Gastroesophageal sphincter (tissue), 4 donors: ENCODE measurements around the gene ATXN2. TPM values are rescaled to one million over a fixed set of nuclear protein-coding genes. Genes with fewer than 3 reads are reported as not detected.
A peak's percentile ranks its signal among the peaks of the same experiment; 100 is the strongest.
"Not testable (repeated sequence)": the region's sequence is repeated elsewhere in the genome, so short reads cannot be mapped to it uniquely, and the experiment has no call there.

Experiments
- ATAC-seq: fragments of 150-250 bp; one replicate; pipeline ENCODE4 v1.9.1; 2016; ENCODE audit warnings: mild to moderate bottlenecking, moderate library complexity
- H3K27ac ChIP-seq, 4 donors: fragments of 200-600 bp; sonication (generic) in 3 of 4; 1 replicate in 3 of 4; 2 replicates in 1 of 4; pipeline ENCODE4 v1.5.1; 2016 to 2019
- H3K27me3 ChIP-seq: fragments of 200-600 bp; sonication (generic); one replicate; pipeline ENCODE4 v1.5.1; 2019
- H3K36me3 ChIP-seq, 2 donors: fragments of 200-600 bp; sonication (generic); one replicate each; pipeline ENCODE4 v1.5.1; 2019; ENCODE audit warnings: control low read depth in 1 of 2
- H3K4me1 ChIP-seq, 3 donors: fragments of 200-600 bp; sonication (generic); 1 replicate in 2 of 3; 2 replicates in 1 of 3; pipeline ENCODE4 v1.5.1; 2016 to 2019; ENCODE audit warnings: control low read depth in 2 of 3
- H3K4me3 ChIP-seq, 2 donors: fragments of 200-600 bp; sonication (generic); one replicate each; pipeline ENCODE4 v1.5.1; 2019; ENCODE audit warnings: mild to moderate bottlenecking in 1 of 2, moderate library complexity in 1 of 2
- H3K9me3 ChIP-seq, 3 donors: fragments of 200-600 bp; sonication (generic); one replicate each; pipeline ENCODE4 v1.5.1; 2017 to 2019; ENCODE audit warnings: control low read depth in 2 of 3
- EP300 ChIP-seq: sonication (generic); formaldehyde crosslinking; IDR thresholded peaks from one replicate; pipeline ENCODE4 v1.6.1; 2017; ENCODE audit warnings: antibody characterized with exemption, mild to moderate bottlenecking
- POLR2A ChIP-seq, 2 donors: fragments of 450-650 bp; IDR thresholded peaks; one replicate each; pipeline ENCODE4 v1.6.1; 2017; ENCODE audit warnings: antibody characterized with exemption in 2 of 2, mild to moderate bottlenecking in 2 of 2, moderate library complexity in 1 of 2
- POLR2AphosphoS5 ChIP-seq: sonication (generic); formaldehyde crosslinking; IDR thresholded peaks from one replicate; pipeline ENCODE4 v1.6.1; 2017; ENCODE audit warnings: antibody characterized with exemption
- WGBS, 2 donors: methylation state at CpG; one replicate each; pipeline ENCODE4 v1.1.5; 2018; ENCODE audit warnings: low coverage in 1 of 2; 5-methylcytosine and 5-hydroxymethylcytosine counted together
- total RNA-seq, 4 donors: library from RNA; depleted of rRNA; stranded (reverse); fragments of >200 nt; gene quantifications; one replicate each; pipeline ENCODE4 v1.1.0, GENCODE V29; 2016
- TF ChIP-seq, protein P1 (sequence below), 4 experiments: fragments of 200-600 bp in 2 of 4; fragments of 450-650 bp in 2 of 4; sonication (generic) in 1 of 4; IDR thresholded peaks; one replicate each; pipeline ENCODE4 v1.5.1; 2017 to 2019; ENCODE audit warnings: antibody characterized with exemption in 4 of 4, mild to moderate bottlenecking in 2 of 4, moderate library complexity in 2 of 4

ATXN2 gene
- total RNA-seq, 4 donors from 2014 or later: 40.9 to 93.4 (median 50.1) TPM

GRCh38 chr12:111503116-111503515 lies 96.0 kb downstream of the ATXN2 start:
- no peaks in the 10 kb centered on the region for H3K4me1 ChIP-seq
- no peak for TF ChIP-seq POLR2AphosphoS5
- TF ChIP-seq, protein P1, sequence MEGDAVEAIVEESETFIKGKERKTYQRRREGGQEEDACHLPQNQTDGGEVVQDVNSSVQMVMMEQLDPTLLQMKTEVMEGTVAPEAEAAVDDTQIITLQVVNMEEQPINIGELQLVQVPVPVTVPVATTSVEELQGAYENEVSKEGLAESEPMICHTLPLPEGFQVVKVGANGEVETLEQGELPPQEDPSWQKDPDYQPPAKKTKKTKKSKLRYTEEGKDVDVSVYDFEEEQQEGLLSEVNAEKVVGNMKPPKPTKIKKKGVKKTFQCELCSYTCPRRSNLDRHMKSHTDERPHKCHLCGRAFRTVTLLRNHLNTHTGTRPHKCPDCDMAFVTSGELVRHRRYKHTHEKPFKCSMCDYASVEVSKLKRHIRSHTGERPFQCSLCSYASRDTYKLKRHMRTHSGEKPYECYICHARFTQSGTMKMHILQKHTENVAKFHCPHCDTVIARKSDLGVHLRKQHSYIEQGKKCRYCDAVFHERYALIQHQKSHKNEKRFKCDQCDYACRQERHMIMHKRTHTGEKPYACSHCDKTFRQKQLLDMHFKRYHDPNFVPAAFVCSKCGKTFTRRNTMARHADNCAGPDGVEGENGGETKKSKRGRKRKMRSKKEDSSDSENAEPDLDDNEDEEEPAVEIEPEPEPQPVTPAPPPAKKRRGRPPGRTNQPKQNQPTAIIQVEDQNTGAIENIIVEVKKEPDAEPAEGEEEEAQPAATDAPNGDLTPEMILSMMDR (IDR thresholded peaks at IDR 0.05): no peak
- no peak for TF ChIP-seq POLR2A (IDR thresholded peaks at IDR 0.05)
- no peak for TF ChIP-seq EP300
- H3K27ac ChIP-seq: no peak overlapping the region
- peaks cover 0 to 89% of the 10 kb centered on the region in 2 donors for H3K36me3 ChIP-seq
- WGBS, 2 donors: 95 to 100% methylated on average over 1 of the region's 1 CpG
- H3K27me3 ChIP-seq: no peaks in the 10 kb centered on the region
- no peak overlapping the region for H3K4me3 ChIP-seq
- H3K9me3 ChIP-seq: no peaks in the 10 kb centered on the region
- no peak for ATAC-seq

DNA sequence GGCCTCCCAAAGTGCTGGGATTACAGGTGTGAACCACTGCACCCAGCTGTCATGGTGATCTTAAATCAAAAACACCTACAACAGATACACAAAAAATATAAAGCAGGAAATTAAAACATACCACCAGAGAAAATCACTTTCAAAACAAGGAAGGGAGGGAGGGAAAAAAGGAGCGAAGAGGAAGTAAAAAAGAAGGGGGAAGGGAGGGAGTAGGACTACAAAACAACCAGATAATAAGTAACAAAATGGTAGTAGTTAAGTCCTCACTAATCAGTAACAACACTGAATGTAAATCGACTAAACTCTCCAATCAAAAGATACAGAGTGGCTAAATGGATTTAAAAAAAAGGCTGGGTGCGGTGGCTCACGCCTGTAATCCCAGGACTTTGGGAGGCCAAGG lies 104.4 kb downstream of the ATXN2 start:
- Histone ChIP-seq H3K27me3 (no peaks in the 10 kb centered on the region), H3K27ac (no peak overlapping the region), H3K9me3 (peaks cover 0 to 10% (median 0%) of the 10 kb centered on the region in 3 donors), H3K36me3 (peaks cover 0 to 93% of the 10 kb centered on the region in 2 donors), H3K4me3 (no peak overlapping the region), H3K4me1 (peaks cover 0 to 5% (median 0%) of the 10 kb centered on the region in 3 donors)
- 80 to 100% methylated on average over 2 to 3 of the region's 4 CpGs for WGBS, 2 donors
- TF ChIP-seq, protein P1 (IDR thresholded peaks at IDR 0.05): no peak
- TF ChIP-seq EP300: no peak
- TF ChIP-seq POLR2A (IDR thresholded peaks at IDR 0.05): no peak
- no peak for ATAC-seq

- H3K27me3 ChIP-seq, ATAC-seq, H3K27ac ChIP-seq, H3K9me3 ChIP-seq, H3K4me3 ChIP-seq: not testable (repeated sequence)
- WGBS, 2 donors: 64 to 84% methylated on average over 4 to 5 of the region's 7 CpGs
- Histone ChIP-seq H3K4me1 (peaks cover 0 to 11% (median 0%) of the 10 kb centered on the region in 3 donors), H3K36me3 (peaks cover 0 to 94% of the 10 kb centered on the region in 2 donors)
Measured at GRCh38 chr12:111492979-111493378, 106.1 kb downstream of the ATXN2 start.

DNA sequence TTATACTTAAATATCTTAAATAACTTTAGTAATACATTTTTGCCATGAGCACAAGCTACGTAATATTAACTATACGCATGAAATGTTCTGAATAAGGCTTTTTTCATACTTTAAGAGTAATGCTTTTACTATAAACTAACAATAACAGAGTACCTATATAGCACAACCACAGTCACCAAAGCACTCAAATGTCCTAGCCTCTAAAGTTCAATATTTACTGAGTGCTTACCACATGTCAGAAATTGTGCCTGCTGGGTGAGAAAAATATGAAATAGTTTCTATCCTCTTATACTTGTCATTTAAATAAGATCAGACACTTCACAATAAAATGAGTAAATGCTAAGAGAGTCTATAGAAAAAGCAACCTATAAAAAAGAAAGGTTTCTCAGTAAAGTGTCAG lies 110.3 kb downstream of the ATXN2 start:
- WGBS, 2 donors: 82 to 100% methylated on average over 2 of the region's 2 CpGs
- H3K4me3 ChIP-seq: no peak overlapping the region
- no peaks in the 10 kb centered on the region for H3K9me3 ChIP-seq
- no peaks in the 10 kb centered on the region for H3K27me3 ChIP-seq
- peaks cover 3 to 94% of the 10 kb centered on the region in 2 donors for H3K36me3 ChIP-seq
- no peak overlapping the region for H3K27ac ChIP-seq
- H3K4me1 ChIP-seq: peaks cover 0 to 16% (median 0%) of the 10 kb centered on the region in 3 donors
- no peak for ATAC-seq
- no peak for TF ChIP-seq EP300
- no peak for TF ChIP-seq POLR2AphosphoS5
- no peak for TF ChIP-seq POLR2A (IDR thresholded peaks at IDR 0.05)
- TF ChIP-seq, protein P1 (IDR thresholded peaks at IDR 0.05): no peak

- peak; percentile 57 for ATAC-seq
- no peaks in the 10 kb centered on the region for H3K9me3 ChIP-seq
- WGBS, 2 donors: 44 to 50% methylated on average over 3 to 4 of the region's 4 CpGs
- H3K27ac ChIP-seq: no peak overlapping the region
- H3K27me3 ChIP-seq: no peaks in the 10 kb centered on the region
- peaks cover 0 to 16% (median 0%) of the 10 kb centered on the region in 3 donors for H3K4me1 ChIP-seq
- peaks cover 3 to 96% of the 10 kb centered on the region in 2 donors for H3K36me3 ChIP-seq
- no peak overlapping the region for H3K4me3 ChIP-seq
- TF ChIP-seq POLR2A (IDR thresholded peaks at IDR 0.05): no peak
- peak; percentile 11 for TF ChIP-seq POLR2AphosphoS5
- no peak for TF ChIP-seq EP300
Measured at GRCh38 chr12:111488271-111488670, 110.8 kb downstream of the ATXN2 start.

DNA sequence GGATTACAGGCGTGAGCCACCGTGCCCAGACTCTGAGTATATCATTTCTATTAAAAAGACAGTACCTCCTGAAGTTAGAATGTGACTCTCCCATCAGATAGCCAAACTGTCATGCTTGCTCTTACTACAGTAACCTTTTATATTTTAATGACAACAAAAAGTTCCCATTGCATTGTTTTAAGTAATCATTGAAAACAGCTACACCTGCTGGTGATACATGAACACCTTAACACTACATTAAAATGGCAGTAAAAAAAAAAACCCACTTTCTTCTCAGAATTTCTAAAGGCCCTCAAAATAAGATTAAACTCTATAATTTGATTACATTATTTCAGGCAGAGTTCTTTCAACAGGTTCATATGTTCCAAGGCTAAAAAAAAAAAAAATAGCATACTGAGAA lies 116.7 kb downstream of the ATXN2 start:
- Histone ChIP-seq H3K36me3 (peaks cover 3 to 100% of the 10 kb centered on the region in 2 donors), H3K4me3 (no peak overlapping the region), H3K27ac (no peak overlapping the region), H3K4me1 (no peaks in the 10 kb centered on the region), H3K27me3 (no peaks in the 10 kb centered on the region), H3K9me3 (no peaks in the 10 kb centered on the region)
- no peak for TF ChIP-seq POLR2A (IDR thresholded peaks at IDR 0.05)
- ATAC-seq: no peak
- 90% methylated on average over 2 of the region's 2 CpGs; no CpG with 5 or more reads in 1 of the 2 donors for WGBS, 2 donors
